GM21825 (cell line): ENCODE measurements around the gene MASP2.
"Not testable (repeated sequence)": the region's sequence is repeated elsewhere in the genome, so short reads cannot be mapped to it uniquely, and the experiment has no call there.

Experiments used
- ATAC-seq: cut with Tn5 transposase; IDR thresholded peaks from one replicate; pipeline ENCODE4 v1.9.1; 2021; ENCODE audit warnings: mild to moderate bottlenecking, moderate library complexity; ENCODE audit not compliant: unreplicated experiment

MASP2 gene

DNA sequence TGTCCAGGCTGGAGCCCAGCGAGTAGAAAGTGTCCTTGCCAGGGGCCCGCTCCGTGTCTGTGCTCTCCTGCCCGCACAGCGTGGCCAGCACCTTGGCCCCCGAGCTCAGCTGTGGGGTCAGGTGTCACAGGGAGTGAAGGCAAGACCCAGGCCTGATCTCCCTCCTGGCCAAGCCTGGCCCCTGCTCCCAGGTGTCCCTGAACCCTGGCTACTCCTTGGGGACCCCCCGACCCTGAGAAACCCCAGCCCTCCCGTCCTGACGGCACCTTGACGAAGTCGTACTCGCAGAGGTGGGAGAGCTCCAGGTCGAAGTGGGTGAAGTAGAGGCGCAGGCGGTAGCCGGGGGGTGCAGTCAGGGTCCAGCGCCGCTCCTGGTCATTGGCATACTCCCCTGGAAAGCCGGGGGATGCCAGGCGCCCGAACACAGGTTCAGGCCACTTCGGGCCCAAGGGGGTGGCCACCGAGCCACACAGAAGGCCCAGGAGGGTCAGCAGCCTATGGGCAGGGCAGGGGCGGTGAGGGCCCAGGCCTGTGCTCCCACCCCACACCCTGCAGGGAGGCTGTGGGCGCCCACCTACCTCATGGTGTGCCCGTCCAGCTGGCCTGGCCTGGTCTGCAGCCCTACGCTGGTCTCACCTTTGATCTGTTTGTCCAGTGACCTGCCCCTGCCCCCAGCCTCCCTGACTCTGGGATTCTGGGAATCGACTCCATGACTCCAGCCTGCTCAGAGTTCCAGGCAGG lies at the start of gene MASP2:
MASP2 (minus strand) TSS at position 615 of the 741 bp plus-strand sequence; CDS start at position 583, 32 bp downstream.
- ATAC-seq = no peak

GRCh38 chr1:11083784-11084183 lies 36.7 kb upstream of the MASP2 start:
- not testable (repeated sequence) for ATAC-seq

GRCh38 chr1:11080931-11081330 lies 33.9 kb upstream of the MASP2 start:
- ATAC-seq = no peak

DNA sequence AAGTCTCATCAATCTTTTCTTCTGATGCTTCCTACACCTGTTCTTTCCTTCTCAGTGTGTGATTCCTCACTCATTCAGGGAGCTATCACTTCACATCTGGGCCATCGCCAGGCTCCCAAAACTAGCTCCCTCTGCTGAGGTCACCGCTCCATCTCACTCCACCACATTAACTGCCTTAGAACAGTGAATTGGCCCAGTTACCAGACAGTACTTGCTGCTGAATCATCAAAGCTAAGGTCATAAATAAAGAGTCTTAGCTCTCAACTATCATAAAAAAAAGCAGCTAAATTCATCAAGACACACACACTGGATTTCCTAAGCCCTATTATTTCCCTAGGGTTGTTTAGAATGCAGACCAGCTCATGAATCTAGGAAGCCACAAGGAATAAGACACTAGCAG lies 31.6 kb upstream of the MASP2 start:
- ATAC-seq = no peak

DNA sequence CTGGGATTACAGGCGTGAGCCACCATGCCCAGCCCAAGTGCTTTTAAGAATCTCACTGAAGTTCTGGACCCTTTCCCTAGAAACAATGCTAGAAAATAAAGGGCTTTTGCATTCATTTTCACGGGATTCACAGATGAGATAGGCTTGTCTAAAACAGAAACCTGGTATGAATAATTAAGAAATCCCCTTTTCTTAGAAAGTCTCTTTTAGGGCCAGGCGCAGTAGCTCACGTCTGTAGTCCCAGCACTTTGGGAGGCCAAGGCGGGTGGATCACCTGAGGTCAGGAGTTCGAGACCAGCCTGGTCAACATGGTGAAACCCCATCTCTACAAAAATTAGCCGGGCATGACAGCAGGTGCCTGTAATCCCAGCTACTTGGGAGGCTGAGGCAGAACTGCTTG lies 26.4 kb upstream of the MASP2 start:
- not testable (repeated sequence) for ATAC-seq

- no peak for ATAC-seq
Measured at GRCh38 chr1:11072216-11072917, 25.3 kb upstream of the MASP2 start.

GRCh38 chr1:11071463-11072215 lies 24.6 kb upstream of the MASP2 start:
- ATAC-seq = no peak

- no peak for ATAC-seq
Measured at GRCh38 chr1:11070876-11071275, 23.8 kb upstream of the MASP2 start.

- ATAC-seq = no peak
Measured at GRCh38 chr1:11068600-11069473, 21.8 kb upstream of the MASP2 start.

DNA sequence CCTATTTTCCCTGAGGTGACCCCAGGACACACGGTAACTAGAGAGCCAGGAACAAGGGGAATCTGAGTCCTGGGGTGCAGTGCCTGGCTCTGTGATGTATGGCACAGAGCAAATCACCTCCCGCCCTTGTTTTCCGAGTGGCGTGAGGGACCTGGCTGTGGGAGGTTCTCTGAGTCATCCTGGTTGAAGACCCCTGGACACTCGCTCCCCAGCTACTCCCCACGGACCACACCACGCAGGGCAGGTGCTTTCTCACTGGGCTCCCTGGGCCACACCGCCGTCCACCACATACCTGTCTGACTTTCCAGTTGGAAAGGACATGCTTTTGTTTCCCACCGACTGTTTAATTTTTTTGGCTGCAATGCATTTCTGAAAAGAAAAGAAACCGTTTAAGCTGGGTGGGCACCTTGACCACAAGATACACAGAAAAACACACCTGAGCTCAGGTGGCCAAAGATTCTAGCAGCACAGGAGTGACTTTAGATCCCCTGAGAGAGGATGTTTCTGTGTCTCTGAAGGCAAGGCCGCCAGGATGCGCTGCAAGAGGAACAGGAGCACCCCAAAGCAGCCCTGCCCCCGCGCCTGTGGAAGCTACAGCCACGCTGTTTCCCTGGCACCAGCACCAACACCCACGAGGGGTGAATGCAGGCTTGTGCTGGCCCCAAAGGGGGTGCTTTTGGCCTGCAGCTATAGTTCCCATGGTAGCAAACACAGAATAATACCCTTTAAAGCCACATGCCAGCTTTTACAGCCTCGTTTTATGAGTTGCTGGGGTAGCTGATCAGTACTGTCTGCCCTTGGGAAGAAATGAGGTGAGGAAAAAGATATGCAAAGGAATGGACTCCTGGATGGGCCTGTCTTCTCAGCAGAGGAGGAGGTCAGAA lies 20.9 kb upstream of the MASP2 start:
- no peak for ATAC-seq

DNA sequence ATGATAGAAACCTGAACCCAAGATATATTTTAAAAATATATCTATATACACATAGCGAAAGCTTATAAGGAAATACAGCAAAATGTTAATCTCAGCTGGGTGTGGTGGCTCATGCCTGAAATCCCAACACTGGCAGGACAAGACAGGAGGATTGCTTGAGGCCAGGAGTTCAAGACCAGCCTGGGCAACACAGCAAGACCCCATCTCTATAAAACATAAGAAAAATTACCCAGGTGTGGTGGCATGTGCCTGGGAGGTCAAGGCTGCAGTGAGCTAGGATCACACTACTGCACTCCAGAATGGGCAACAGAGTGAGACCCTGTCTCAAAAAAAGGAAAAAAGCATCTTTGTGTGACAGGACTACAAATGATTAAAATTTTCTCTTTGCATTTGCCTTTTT lies 18.8 kb upstream of the MASP2 start:
- ATAC-seq = no peak

GRCh38 chr1:11064942-11065341 lies 17.9 kb upstream of the MASP2 start:
- ATAC-seq = no peak

DNA sequence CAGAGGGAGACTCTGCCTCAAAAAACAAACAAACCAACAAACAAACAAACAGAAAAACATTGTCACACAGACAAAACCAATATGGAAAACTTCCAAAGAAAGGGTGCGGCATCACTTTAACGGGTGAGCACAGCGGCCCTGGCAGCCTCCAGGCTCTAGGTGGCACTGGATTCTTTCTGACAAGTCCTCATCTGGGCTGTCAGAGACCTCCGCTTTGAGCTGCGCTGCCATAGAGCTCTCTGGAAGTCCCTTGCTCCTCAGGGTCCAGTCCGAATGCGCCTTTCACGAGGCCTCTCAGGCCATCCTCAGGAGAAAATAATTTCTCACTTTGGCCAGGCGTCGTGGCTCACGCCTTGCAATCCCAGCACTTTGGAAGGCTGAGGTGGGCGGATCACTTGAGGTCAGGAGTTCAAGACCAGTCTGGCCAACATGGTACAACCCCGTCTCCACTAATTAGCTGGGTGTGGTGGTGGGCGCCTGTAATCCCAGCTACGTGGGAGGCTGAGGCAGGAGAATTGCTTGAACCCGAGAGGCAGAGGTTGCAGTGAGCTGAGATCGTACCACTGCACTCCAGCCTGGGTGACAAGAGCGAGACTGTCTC lies 17.0 kb upstream of the MASP2 start:
- ATAC-seq = not testable (repeated sequence)

DNA sequence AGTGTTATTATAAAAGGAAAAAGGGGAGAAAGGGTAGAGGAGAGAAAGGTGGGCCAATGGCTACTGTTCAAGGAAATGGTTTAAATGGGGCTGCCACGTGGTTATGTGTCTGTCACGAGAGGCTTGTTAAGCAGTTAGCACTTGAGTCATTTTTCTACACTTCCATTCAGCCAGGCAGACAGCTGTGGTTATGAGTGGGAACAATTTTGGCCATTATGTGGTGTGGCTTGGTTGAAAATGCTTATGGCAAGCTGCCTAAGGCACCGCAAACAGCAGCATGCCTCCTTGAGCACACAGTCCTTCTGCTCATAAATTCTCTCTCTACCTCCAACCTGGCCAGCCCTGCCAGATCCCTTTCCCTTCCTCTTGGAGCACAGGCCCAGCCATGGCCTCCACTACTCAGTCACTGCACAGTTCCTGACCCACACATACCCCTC lies 15.9 kb upstream of the MASP2 start:
- no peak for ATAC-seq

DNA sequence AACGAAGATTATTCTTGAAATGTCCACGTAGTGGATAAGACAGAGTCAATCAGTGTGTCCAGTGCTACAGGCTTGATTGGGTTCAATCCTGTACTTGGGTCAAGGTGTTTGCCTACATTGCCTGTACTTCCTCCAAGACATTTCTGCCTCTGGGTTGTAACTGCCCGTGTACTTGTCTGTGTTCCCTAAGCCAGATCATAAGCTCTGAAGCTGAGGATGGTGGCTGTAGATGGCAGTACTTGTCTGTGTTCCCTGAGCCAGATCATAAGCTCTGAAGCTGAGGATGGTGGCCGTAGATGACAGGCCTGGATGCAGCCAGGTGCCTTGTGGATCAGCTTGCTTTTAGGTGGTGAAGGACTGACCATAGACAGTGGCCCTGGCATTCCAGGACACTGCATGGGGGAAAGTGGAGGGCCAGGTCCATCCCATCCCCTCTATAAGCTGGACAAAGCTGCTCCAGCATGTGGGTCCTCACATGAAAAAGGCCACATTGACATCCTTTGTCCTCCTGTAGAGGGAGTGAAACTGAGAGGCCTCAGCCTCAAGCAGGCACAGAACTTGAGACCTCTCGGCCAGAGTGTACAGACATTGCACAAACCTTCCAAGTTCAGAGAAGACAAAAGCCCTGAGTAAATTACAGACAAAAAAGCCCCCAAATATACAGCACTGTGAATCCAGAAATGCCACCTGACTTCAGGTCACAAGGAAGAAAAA lies 14.8 kb upstream of the MASP2 start:
- no peak for ATAC-seq

GRCh38 chr1:11059968-11060830 lies 13.2 kb upstream of the MASP2 start, which contains the start of gene SRM:
TSS of gene SRM (minus strand) at chr1:11060018. CDS start at chr1:11059943, 75 bp downstream.
- peak; percentile 91 for ATAC-seq

DNA sequence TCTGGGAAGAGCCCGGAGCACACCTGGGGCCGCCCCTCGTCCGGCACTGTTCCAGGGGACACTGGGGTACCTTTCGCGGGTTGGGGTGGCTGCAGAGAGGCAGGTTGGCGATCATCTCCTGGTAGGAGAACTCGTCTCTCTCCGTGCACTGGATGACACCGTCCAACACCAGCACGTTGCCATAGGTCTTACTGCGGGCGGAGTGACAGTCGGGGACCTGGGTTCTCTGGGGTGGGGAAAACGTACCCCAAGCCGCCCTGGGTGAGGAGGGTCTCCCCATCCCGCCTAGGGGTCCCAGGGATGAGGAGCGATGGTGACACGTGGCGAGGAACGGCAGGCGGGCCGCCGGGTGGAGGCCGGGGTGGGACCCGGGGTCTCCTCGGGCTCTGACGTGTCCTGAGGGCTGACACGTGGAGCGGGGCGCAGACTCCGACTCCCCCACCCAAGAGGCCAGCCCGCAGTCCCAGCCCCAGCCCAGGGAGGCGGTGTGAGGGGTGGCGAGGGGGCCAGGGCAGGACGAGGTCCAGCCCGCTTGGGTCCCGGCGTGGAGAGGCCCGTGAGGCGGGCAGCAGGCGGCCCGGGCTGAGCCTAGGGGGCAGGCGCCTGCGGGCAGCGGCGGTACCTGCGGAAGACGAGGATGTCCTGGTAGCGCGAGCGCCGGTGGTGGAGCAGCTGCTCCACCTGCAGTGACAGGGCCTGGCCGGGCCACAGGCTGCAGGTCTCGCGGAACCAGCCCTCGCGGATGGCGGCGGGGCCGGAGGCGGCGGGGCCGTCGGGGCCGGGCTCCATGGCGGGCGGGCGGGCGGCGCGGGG lies 12.3 kb upstream of the MASP2 start:
- ATAC-seq = peak; percentile 21
